Transverse colon (tissue), 4 donors: ENCODE results near the gene YEATS2.

Source experiments
- CTCF ChIP-seq, 5 experiments: fragments of 200-600 bp in 3 of 5; fragments of 450-650 bp in 2 of 5; sonication (generic) in 3 of 5; IDR thresholded peaks; 1 replicate in 2 of 5; 2 replicates in 3 of 5; pipeline ENCODE4 v1.5.1; 2016 to 2017; ENCODE audit warnings: antibody characterized with exemption in 5 of 5, inconsistent platforms in 3 of 5, mild to moderate bottlenecking in 2 of 5, moderate library complexity in 1 of 5
- POLR2A ChIP-seq: fragments of 450-650 bp; IDR thresholded peaks from one replicate; pipeline ENCODE4 v1.6.1; 2016; ENCODE audit warnings: antibody characterized with exemption, mild to moderate bottlenecking, moderate library complexity
- POLR2AphosphoS5 ChIP-seq, 3 donors: sonication (generic); formaldehyde crosslinking; IDR thresholded peaks; one replicate each; pipeline ENCODE4 v1.6.1; 2016; ENCODE audit warnings: antibody characterized with exemption in 3 of 3

- TF ChIP-seq CTCF (IDR thresholded peaks at IDR 0.05) (no peak), POLR2A (no peak), POLR2AphosphoS5 (IDR thresholded peaks at IDR 0.05) (no peak)
Observed at GRCh38 chr3:183854318-183855035, 156.9 kb downstream of the YEATS2 start.
